Fibroblast of skin of abdomen (primary cell): ENCODE data around the gene DERA.
A peak's percentile ranks its signal among the peaks of the same experiment; 100 is the strongest.
"Not testable (repeated sequence)": the region's sequence is repeated elsewhere in the genome, so short reads cannot be mapped to it uniquely, and the experiment has no call there.

Experiments
- DNase-seq: peaks from one replicate; pipeline ENCODE4 v3.0.0-alpha.2; 2013

Gene DERA

GRCh38 chr12:15904378-15904920 is 6.7 kb upstream of the DERA start:
- DNase-seq: no peak

DNA sequence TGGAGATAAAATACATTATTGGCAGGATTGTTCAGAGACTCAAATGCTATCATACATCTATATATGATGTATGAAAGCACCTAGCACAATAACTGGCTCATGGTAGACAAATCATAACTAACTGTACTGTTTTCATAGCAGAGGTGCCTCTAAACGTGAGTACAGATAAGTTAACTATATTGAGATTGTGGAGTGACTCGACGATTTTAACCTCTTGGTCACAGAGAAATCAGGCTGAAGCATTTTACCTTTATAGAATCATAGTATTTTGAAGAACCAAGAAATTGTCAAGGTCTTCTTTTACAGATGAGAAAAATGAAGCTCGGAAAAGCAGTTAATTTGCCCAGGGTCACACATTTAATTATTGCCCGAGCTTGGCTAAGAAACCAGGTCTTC is 666 bp upstream of the DERA start:
- DNase-seq: no peak

- not testable (repeated sequence) for DNase-seq
Measured at GRCh38 chr12:15911931-15912330, 799 bp downstream of the DERA start.

DNA sequence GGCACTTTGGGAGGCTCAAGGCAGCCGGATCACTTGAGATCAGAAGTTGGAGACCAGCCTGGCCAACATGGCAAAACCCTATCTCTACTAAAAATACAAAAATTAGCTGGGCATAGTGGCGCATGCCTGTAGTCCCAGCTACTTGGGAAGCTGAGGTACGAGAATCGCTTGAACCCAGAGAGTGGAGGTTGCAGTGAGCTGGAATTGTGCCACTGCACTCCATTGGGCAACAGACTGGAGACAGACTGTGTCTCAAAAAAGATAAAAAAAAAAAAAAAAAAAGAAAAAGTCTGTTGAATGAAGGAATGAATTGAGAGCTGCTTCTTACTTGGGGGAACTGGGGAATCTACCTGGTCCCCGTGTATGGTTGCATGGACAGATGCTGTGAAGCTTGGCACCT is 3.0 kb downstream of the DERA start:
- not testable (repeated sequence) for DNase-seq

DNA sequence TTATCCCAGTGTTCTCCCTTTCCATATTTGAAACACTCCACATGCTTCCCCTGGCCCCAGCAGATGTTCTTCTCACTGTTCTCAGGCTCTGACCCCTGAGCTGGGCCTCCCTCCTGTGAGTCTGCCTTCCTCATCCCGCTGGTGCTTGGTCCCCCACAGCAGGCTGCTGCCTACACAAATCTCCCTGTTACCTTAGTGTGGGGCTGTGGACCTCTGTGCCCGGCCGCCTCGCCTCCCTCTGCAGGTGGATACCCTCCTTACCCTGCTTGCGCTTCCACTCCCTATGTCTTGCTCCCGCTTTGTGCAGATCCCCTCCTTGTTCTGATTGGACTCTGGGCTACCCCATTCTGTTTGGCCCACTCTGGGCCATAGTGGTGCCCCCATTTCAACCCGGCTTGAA is 6.9 kb downstream of the DERA start:
- no peak for DNase-seq

DNA sequence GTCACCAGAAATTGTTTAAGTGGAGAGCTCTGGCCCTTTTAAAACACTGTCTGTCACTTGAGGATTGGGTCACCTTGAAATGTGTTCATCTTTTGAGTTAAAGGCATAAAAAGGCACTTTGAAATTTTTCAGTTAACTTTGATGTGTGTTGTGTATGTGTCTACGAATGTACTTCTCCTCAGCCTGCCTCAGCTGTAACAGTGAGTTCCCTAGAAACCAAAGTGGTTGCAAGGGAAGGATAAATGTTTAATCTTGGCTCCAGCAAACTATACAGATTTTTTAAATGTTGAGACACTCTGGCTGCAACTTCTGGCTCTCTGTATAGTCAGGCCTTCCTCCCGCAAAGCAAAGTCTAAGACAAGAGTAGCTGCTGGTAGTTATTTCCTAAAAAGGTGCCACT is 8.3 kb downstream of the DERA start:
- no peak for DNase-seq

GRCh38 chr12:15924956-15925355 is 13.8 kb downstream of the DERA start:
- no peak for DNase-seq

GRCh38 chr12:15928346-15928745 is 17.2 kb downstream of the DERA start:
- DNase-seq: peak; percentile 90

GRCh38 chr12:15928870-15929571 is 17.9 kb downstream of the DERA start:
- no peak for DNase-seq

DNA sequence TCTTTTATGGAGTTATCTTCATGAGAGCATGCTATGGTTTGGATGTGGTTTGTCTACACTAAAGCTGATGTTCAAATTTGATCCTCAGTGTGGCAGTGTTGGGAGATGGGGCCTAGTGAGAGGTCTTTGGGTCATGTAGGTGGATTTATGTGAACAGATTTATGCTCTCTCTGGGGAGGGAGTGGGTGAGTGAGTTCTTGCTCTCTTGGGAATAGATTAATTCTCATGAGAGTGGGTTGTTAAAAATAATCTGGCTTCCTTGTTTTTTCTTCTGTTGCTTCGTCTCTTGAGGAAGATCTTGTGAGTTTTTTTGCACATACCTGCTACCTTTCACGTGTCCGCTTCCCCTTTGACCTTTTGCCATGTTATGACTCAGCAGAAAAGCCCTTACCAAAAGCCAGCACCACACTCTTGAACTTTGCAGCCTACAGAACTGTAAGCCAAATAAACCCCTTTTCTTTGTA is 20.5 kb downstream of the DERA start:
- peak; percentile 10 for DNase-seq

DNA sequence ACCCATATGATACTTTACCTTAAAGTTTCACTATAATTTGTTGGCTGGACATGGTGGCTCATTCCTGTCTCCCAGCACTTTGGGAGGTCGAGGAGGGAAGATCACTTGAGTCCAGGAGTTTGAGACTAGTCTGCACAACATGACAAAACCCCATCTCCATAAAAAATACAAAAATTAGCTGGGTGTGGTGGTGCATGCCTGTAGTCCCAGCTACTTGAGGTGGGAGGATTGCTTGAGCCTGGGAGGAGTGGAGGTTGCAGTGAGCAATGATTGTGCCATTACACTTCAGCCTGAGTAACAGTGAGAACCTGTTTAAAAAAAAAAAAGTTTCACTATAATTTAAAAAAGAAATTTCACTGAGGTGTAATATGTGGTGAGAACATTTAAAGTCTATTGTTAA is 21.2 kb downstream of the DERA start:
- no peak for DNase-seq

DNA sequence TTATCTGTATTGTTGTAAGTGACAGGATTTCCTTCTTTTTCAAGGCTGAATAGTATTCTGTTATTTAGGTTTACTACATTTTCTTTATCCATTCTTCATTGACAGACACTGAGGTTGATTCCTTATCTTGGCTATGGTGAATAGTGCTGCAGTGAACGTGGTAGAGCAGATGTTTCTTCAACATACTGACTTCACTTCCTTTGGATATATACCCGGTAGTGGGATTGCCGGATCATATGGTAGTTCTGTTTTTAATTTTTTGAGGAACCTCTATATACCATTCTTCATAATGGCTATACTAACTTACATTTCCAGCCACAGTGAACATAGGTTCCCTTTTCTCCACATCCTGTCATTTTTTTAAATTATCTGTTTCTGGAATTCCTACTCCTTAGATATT is 21.8 kb downstream of the DERA start:
- DNase-seq: no peak

GRCh38 chr12:15933751-15934150 is 22.6 kb downstream of the DERA start:
- peak; percentile 30 for DNase-seq

DNA sequence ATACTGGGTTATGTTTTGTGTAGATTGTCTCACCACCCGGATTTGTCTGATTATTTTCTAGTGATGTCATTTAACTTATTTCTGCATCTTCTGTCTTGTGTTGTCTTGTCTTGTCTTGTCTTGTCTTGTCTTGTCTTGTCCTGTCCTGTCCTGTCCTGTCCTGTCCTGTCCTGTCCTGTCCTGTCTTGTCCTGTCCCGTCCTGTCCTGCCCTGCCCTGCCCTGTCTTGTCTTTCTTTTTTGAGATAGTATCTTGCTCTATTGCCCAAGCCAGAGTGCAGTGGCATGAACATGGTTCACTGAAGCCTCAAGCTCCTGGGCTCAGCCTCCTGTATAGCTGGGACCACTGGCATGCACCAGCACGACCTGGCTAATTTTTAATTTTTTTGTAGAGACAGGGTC is 25.6 kb downstream of the DERA start:
- DNase-seq: no peak

DNA sequence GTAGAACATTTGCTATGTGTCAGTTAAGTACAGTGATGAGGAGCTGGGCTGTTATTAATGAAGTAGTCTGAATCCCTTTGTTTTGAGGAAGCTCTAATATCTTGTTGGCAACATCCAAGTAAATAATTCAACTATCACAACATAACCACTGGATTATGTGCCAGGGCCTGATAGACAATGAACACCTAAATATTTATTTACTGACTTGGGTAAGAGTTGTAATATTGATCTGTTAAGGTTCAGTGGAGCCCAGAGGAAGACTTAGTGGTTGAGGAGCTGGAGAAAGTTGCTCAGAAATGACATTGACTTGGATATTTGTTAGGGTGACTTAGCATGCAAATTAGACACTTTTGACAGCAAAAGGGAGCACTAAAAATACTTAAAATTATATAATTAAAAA is 26.8 kb downstream of the DERA start:
- DNase-seq: no peak

DNA sequence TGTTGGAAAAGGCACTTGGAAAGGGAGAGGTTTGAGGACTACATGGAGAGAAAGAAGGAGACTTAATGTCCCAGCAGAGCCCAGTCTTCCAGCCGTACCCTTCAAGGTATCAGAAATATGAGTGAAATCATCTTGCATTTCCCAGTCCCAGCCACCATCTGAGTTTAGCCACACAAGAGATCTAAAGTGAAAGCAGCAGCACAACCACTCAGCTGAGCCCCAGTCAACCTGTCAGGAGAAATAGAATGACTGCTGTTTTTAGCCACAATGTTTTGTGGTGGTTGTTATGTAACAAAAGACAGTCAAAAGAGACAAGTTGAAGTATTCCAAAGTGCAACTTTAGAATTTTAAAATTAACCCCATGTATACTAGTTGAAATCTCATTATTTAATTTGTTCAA is 28.0 kb downstream of the DERA start:
- DNase-seq: no peak

- no peak for DNase-seq
Measured at GRCh38 chr12:15942475-15942874, 31.3 kb downstream of the DERA start.

DNA sequence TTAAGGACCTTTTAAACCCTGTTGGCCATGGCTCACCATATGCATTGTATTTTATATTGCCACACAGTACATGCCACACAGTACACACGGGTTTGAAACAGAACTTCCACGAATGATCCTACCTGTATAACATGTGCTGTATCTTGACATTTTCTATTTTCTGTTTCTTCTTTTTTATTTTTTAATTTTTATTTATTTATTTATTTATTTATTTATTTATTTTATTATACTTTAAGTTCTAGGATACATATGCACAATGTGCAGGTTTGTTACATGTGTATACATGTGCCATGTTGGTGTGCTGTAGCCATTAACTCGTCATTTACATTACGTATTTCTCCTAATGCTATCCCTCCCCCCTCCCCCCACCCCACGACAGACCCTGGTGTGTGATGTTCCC is 32.4 kb downstream of the DERA start:
- DNase-seq: not testable (repeated sequence)

DNA sequence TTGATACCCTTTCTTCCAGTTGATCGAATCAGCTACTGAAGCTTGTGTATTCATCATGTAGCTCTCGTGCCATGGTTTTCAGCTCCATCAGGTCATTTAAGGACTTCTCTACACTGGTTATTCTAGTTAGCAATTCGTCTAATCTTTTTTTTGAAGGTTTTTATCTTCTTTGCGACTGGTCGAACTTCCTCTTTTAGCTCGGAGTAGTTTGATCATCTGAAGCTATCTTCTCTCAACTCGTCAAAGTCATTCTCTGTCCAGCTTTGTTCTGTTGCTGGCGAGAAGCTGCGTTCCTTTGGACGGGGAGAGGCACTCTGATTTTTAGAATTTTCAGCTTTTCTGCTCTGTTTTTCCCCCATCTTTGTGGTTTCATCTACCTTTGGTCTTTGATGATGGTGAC is 37.3 kb downstream of the DERA start:
- DNase-seq: not testable (repeated sequence)

GRCh38 chr12:15955281-15955680 is 44.1 kb downstream of the DERA start:
- DNase-seq: no peak

GRCh38 chr12:15956010-15956409 is 44.9 kb downstream of the DERA start:
- DNase-seq: no peak

- no peak for DNase-seq
Measured at GRCh38 chr12:15956413-15957185, 45.5 kb downstream of the DERA start.

DNA sequence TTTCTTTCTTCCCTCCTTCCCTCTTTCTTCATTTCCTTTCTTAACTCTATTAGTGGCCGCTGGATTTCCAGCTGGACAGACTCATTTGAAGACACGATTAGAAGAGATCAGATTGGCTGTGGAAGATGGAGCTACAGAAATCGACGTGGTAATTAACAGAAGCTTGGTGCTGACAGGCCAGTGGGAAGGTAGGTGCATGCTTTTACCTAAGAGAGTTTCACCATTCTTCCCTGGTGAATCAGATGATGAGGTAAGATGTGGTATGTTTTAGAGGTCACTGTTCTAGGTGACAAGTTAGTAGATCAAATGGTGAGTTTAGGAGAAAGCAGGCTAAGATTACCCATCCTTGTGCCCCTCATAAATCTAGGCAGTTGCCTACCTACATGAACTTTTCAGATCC is 51.6 kb downstream of the DERA start:
- DNase-seq: no peak

DNA sequence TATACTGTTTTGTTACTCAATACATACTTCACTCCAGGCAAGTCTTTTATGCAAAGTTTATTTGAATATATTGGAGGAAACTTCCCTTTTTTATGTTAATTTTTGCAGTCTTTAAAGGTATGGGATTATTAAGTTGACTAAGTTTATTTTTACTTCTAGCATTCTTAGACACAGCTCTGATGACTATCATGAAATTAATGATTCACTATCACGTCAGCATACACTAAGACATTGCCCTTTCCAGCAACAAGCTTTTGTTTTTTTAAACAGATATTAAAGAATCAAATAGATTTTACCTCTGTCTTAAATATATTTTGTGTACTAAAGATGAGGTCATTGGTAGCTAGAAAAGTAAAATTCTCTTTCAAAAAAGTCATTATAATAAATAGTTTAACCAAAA is 52.1 kb downstream of the DERA start:
- no peak for DNase-seq
